PC-3 (cell line): ENCODE results near the gene BACH1. TPM values are rescaled to one million over a fixed set of nuclear protein-coding genes. Genes with fewer than 3 reads are reported as not detected.

ENCODE experiments used
- ATAC-seq: fragments of 200-7000 bp; cut with Tn5 transposase; 2 replicates; pipeline ENCODE4 v1.9.1; 2020; ENCODE audit warnings: mild to moderate bottlenecking, moderate library complexity
- BruUV-seq: library from RNA; stranded (reverse); fragments of 400-500 nt; replicated peaks from 2 replicates; lab custom pipeline; 2021; lab: Mats Ljungman, UMichigan
- CTCF ChIA-PET: fragments of 300-600 bp; sonication (Branson Sonifier 250); formaldehyde crosslinking; loops from one replicate; lab custom pipeline; 2022; ENCODE audit warnings: antibody characterized with exemption; lab: Charles Lee
- POLR2A ChIA-PET: fragments of 300-600 bp; sonication (Branson Sonifier 250); formaldehyde crosslinking; loops from one replicate; lab custom pipeline; 2022; ENCODE audit warnings: antibody characterized with exemption; ENCODE audit not compliant: unreplicated experiment; lab: Charles Lee
- DNase-seq: peaks from one replicate; pipeline ENCODE4 v3.0.0-alpha.2; 2015
- H2AFZ ChIP-seq: fragments of 300-600 bp; sonication (generic); 2 replicates; pipeline ENCODE4 v1.6.0; 2016; ENCODE audit warnings: antibody characterized with exemption, low read length
- H3F3A ChIP-seq: fragments of 300-600 bp; sonication (generic); one replicate; pipeline ENCODE4 v1.6.0; 2017; ENCODE audit warnings: antibody characterized with exemption, low read length, control low read depth, mild to moderate bottlenecking; ENCODE audit not compliant: unreplicated experiment
- H3K27ac ChIP-seq: fragments of 300-600 bp; sonication (generic); 2 replicates; pipeline ENCODE4 v1.5.1; 2016; ENCODE audit warnings: mild to moderate bottlenecking, low read length
- H3K27me3 ChIP-seq: fragments of 300-600 bp; sonication (generic); 2 replicates; pipeline ENCODE4 v1.6.1; 2016; ENCODE audit warnings: low read length, mixed read lengths
- H3K36me3 ChIP-seq: fragments of 300-600 bp; sonication (generic); 2 replicates; pipeline ENCODE4 v1.6.1; 2016; ENCODE audit warnings: low read depth, mixed run types, low read length, mixed read lengths
- H3K4me1 ChIP-seq: fragments of 300-600 bp; sonication (generic); 2 replicates; pipeline ENCODE4 v1.5.1; 2016; ENCODE audit warnings: low read length; ENCODE audit not compliant: insufficient read depth
- H3K4me2 ChIP-seq: fragments of 300-600 bp; sonication (generic); 2 replicates; pipeline ENCODE4 v1.6.0; 2016; ENCODE audit warnings: low read length
- H3K4me3 ChIP-seq: fragments of 300-600 bp; sonication (generic); 2 replicates; pipeline ENCODE4 v1.5.1; 2016; ENCODE audit warnings: mild to moderate bottlenecking, low read length, mixed read lengths
- H3K79me2 ChIP-seq: fragments of 300-600 bp; sonication (generic); 2 replicates; pipeline ENCODE4 v1.6.1; 2017; ENCODE audit warnings: low read length, mixed read lengths
- H3K9ac ChIP-seq: fragments of 300-600 bp; sonication (generic); 2 replicates; pipeline ENCODE4 v1.6.0; 2016; ENCODE audit warnings: mild to moderate bottlenecking, low read length
- H3K9me2 ChIP-seq: fragments of 300-600 bp; sonication (generic); replicated peaks from 2 replicates; pipeline ENCODE4 v1.6.1; 2016; ENCODE audit warnings: mixed run types, low read length, mixed read lengths
- H3K9me3 ChIP-seq: fragments of 300-600 bp; sonication (generic); 2 replicates; pipeline ENCODE4 v1.6.1; 2016; ENCODE audit warnings: low read length, mixed read lengths
- H4K20me1 ChIP-seq: fragments of 300-600 bp; sonication (generic); 2 replicates; pipeline ENCODE4 v1.6.1; 2016; ENCODE audit warnings: low read length, mixed read lengths
- EZH2 ChIP-seq: fragments of 300-600 bp; sonication (generic); IDR thresholded peaks from one replicate; pipeline ENCODE4 v1.6.1; 2017; ENCODE audit warnings: antibody characterized with exemption, mild to moderate bottlenecking, low read length; ENCODE audit not compliant: unreplicated experiment
- EZH2phosphoT487 ChIP-seq: fragments of 300-600 bp; sonication (generic); IDR thresholded peaks from 2 replicates; pipeline ENCODE4 v1.6.1; 2018; ENCODE audit warnings: mild to moderate bottlenecking, antibody characterized with exemption, low read length, borderline replicate concordance
- intact Hi-C: fragments of 100-400 bp; cut with micrococcal nuclease; formaldehyde crosslinking; loops from 2 replicates; pipeline ENCODE4 v1.9.0; 2023
- total RNA-seq: library from RNA; depleted of rRNA; stranded (reverse); fragments of >200 nt; gene quantifications from 2 replicates; pipeline ENCODE4 v1.2.3, GENCODE V29; 2014
- TF ChIP-seq, protein P1 (sequence below): fragments of 300-600 bp; sonication (generic); conservative IDR thresholded peaks from 2 replicates; pipeline ENCODE4 v1.5.1; 2017; ENCODE audit warnings: antibody characterized with exemption, low read depth, mild to moderate bottlenecking, low read length

Gene BACH1
- total RNA-seq, 1 experiment from 2014 or later = 17.2 TPM

DNA sequence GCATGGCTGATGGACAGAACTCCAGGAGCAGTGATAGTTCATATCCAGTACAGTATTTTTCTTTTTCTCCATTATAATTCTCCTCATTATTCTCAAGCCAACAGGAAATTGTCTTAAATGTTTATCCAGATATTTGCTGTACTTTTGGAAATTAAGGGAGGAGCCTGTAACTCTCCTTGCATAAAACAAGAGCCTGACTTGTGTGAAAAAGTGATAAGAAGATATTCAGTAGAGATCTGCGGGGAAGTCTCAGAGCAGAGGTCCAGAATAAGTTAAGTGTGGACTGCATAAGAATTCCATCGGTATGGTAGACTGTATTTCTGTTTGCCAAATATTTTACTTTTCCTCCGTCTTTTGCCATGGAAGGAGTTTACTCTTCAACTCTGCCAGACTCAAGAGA, 70.2 kb downstream of the BACH1 start:
- ChIA-PET POLR2A (no interaction called here), CTCF (no interaction called here)
- no peaks in the 10 kb centered on the region for H3K79me2 ChIP-seq
- H3K9me2 ChIP-seq = no peaks in the 10 kb centered on the region
- no peaks in the 10 kb centered on the region for H4K20me1 ChIP-seq
- TF ChIP-seq, protein P1, sequence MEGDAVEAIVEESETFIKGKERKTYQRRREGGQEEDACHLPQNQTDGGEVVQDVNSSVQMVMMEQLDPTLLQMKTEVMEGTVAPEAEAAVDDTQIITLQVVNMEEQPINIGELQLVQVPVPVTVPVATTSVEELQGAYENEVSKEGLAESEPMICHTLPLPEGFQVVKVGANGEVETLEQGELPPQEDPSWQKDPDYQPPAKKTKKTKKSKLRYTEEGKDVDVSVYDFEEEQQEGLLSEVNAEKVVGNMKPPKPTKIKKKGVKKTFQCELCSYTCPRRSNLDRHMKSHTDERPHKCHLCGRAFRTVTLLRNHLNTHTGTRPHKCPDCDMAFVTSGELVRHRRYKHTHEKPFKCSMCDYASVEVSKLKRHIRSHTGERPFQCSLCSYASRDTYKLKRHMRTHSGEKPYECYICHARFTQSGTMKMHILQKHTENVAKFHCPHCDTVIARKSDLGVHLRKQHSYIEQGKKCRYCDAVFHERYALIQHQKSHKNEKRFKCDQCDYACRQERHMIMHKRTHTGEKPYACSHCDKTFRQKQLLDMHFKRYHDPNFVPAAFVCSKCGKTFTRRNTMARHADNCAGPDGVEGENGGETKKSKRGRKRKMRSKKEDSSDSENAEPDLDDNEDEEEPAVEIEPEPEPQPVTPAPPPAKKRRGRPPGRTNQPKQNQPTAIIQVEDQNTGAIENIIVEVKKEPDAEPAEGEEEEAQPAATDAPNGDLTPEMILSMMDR = no peak
- TF ChIP-seq EZH2phosphoT487 (no peak), EZH2 (no peak)
- no peaks in the 10 kb centered on the region for H3K36me3 ChIP-seq
- no peak overlapping the region for H3K4me3 ChIP-seq
- intact Hi-C loops = no loop called here
- no peak overlapping the region for H2AFZ ChIP-seq
- H3K9me3 ChIP-seq = no peaks in the 10 kb centered on the region
- BruUV-seq = no TSS peak
- H3K4me1 ChIP-seq = no peaks in the 10 kb centered on the region
- H3K9ac ChIP-seq = no peak overlapping the region
- DNase-seq = no peak
- H3F3A ChIP-seq = no peaks in the 10 kb centered on the region
- no peaks in the 10 kb centered on the region for H3K27me3 ChIP-seq
- no peak for ATAC-seq
- no peak overlapping the region for H3K4me2 ChIP-seq
- H3K27ac ChIP-seq = no peak overlapping the region

DNA sequence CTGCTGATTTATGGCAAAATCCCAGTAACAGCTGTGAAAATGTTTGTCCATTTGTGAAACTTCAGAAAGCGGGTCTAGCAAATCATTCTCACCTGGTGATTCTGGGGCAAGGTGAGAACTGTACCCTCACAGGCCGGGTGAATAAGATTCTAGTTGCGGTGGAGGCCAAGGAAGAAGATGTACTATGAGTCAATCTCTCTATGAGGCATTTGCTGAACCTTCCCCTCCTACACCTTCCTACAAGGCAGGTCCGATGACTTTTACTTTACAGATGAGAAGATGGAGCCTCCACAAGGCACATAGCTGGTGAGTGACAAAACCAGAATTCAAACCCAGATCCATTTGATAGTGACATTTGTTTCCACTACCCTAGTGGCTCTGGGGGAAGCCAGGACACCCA, 72.7 kb downstream of the BACH1 start:
- no peak for DNase-seq
- Histone ChIP-seq H3K9me2 (no peaks in the 10 kb centered on the region), H3K4me3 (no peak overlapping the region), H3K9ac (no peak overlapping the region), H3F3A (no peaks in the 10 kb centered on the region), H4K20me1 (no peaks in the 10 kb centered on the region), H3K27me3 (no peaks in the 10 kb centered on the region), H3K4me1 (no peaks in the 10 kb centered on the region), H3K79me2 (no peaks in the 10 kb centered on the region), H3K9me3 (no peaks in the 10 kb centered on the region), H2AFZ (no peak overlapping the region), H3K36me3 (no peaks in the 10 kb centered on the region), H3K4me2 (no peak overlapping the region), H3K27ac (no peak overlapping the region)
- intact Hi-C loops = no loop called here
- ChIA-PET POLR2A (no interaction called here), CTCF (interaction anchor here (0.6 kb wide), 1 partner anchor 74 kb away, joined by 5 read pairs; no protein-coding TSS in a partner anchor)
- ATAC-seq = no peak
- no peak for TF ChIP-seq EZH2phosphoT487
- TF ChIP-seq EZH2 = no peak
- TF ChIP-seq, protein P1 = no peak
- BruUV-seq = no TSS peak

DNA sequence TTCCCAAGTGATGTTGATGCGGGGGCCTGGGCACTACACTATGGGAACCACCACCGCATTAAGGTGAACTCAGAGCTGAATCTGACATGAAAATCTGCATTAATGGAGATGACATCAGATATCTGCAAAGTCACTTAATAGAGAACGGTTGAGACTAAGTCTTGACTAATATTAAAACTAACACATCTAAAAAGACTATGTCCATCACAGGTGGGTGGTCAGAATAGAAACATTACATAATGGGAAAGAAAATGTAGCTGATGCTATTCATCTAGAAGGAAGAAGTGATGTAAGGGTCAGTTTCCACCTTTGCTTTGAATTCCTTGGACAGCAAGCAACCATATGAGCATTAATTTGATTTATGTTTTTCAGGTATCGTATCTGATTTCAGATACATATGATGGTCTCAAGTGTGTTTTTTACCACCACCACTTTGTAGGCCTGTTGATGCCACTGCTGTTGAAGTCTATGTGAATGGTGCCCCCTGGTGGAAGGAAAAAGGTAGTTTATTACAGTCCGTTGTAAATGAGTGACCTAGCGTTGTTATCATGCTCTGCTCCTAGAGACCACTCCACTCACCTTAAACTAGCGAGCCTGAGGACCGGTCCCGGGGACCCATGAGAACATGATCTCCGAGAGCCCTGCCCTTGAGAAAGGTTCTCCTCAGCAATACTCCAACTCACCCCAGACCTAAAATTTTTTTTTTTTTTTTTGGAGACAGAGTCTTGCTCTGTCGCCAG, 73.5 kb downstream of the BACH1 start:
- H3K4me1 ChIP-seq = no peaks in the 10 kb centered on the region
- intact Hi-C loops = loop anchor here (1.0 kb wide), 2 partner anchors 208 to 282 kb away; no protein-coding TSS in a partner anchor
- H3K9me2 ChIP-seq = no peaks in the 10 kb centered on the region
- H3K36me3 ChIP-seq = no peaks in the 10 kb centered on the region
- ATAC-seq (peak; percentile 99), DNase-seq (peak; percentile 87)
- TF ChIP-seq, protein P1 = peak; percentile 85
- TF ChIP-seq EZH2 (no peak), EZH2phosphoT487 (no peak)
- H3K9ac ChIP-seq = no peak overlapping the region
- no peak overlapping the region for H3K4me2 ChIP-seq
- BruUV-seq = no TSS peak
- ChIA-PET POLR2A (no interaction called here), CTCF (interaction anchor here (0.6 kb wide), 1 partner anchor 74 kb away, joined by 5 read pairs; no protein-coding TSS in a partner anchor)
- no peaks in the 10 kb centered on the region for H3K27me3 ChIP-seq
- H3K4me3 ChIP-seq = no peak overlapping the region
- H4K20me1 ChIP-seq = no peaks in the 10 kb centered on the region
- no peak overlapping the region for H3K27ac ChIP-seq
- H3F3A ChIP-seq = no peaks in the 10 kb centered on the region
- no peaks in the 10 kb centered on the region for H3K79me2 ChIP-seq
- no peak overlapping the region for H2AFZ ChIP-seq
- no peaks in the 10 kb centered on the region for H3K9me3 ChIP-seq
